NB4 (cell line): ENCODE results near the gene VPS8.

ENCODE experiments used
- CTCF ChIP-seq: IDR thresholded peaks from one replicate; pipeline ENCODE4 v1.5.1; 2012; ENCODE audit warnings: low read depth, low read length
- MYC ChIP-seq: IDR thresholded peaks from 2 replicates; pipeline ENCODE4 v1.6.1; 2011; ENCODE audit warnings: low read depth, low read length

- TF ChIP-seq MYC: no peak
- no peak for TF ChIP-seq CTCF
Measured at GRCh38 chr3:184764191-184764590, 47.8 kb upstream of the VPS8 start.
